ENCODE measurements around the gene CD4.
"Not testable (repeated sequence)": the region's sequence is repeated elsewhere in the genome, so short reads cannot be mapped to it uniquely, and the experiment has no call there.

The CD4 gene

DNA sequence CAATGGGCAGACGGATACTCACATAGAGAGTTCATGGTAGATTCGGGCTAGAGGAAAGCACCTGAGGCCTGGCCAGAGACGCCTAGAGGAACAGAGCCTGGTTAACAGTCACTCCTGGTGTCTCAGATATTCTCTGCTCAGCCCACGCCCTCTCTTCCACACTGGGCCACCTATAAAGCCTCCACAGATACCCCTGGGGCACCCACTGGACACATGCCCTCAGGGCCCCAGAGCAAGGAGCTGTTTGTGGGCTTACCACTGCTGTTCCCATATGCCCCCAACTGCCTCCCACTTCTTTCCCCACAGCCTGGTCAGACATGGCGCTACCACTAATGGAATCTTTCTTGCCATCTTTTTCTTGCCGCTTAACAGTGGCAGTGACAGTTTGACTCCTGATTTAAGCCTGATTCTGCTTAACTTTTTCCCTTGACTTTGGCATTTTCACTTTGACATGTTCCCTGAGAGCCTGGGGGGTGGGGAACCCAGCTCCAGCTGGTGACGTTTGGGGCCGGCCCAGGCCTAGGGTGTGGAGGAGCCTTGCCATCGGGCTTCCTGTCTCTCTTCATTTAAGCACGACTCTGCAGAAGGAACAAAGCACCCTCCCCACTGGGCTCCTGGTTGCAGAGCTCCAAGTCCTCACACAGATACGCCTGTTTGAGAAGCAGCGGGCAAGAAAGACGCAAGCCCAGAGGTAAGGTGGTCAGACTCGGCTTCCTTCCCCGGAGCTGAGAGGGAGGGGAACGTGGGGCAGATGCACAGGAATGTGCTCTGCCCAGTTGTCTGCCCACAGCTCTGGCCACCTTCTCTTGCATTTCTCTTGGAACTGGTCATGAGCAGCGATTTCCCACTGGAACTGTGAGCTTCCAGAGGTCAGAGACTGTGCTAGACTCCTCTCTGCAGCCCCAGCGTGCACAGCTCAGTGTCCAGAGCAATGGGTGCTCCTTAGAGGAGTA is at the start of gene CD4:
Gene CD4, plus strand, starts transcription at position 557 of the 953 bp plus-strand sequence. CDS start 10,611 bp downstream, outside the sequence.
- peak; percentile 94 for DNase-seq

DNA sequence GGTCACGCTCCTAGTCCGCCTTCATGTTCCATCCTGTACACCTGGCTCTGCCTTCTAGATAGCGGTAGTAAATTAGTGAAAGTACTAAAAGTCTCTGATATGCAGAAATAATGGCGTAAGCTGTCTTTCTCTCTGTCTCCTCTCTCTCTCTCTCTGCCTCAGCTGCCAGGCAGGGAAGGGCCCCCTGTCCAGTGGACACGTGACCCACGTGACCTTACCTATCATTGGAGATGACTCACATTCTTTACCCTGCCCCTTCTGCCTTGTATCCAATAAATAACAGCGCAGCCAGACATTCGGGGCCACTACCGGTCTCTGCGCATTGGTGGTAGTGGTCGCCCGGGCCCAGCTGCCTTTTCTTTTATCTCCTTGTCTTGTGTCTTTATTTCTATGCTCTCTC is 47.2 kb upstream of the CD4 start:
- not testable (repeated sequence) for DNase-seq

DNA sequence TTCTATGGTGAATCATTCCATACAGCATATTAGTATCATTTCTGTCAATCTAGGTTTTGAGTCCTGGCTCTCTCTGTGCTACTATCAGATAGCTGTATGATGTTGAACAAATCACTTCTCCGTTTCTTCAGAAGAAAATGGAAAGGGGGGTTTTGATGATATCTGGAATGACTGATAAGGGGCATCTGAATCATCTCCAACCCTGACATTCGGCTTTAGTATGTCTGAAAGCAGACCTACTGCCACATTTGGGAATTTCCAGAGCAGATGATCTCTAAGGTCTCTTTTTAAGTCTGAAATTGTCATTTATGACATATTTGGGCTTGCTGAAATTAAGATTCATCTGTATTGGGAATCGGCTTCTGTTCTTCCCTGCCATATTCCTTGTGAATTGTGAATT is 46.5 kb upstream of the CD4 start:
- DNase-seq: peak; percentile 14

DNA sequence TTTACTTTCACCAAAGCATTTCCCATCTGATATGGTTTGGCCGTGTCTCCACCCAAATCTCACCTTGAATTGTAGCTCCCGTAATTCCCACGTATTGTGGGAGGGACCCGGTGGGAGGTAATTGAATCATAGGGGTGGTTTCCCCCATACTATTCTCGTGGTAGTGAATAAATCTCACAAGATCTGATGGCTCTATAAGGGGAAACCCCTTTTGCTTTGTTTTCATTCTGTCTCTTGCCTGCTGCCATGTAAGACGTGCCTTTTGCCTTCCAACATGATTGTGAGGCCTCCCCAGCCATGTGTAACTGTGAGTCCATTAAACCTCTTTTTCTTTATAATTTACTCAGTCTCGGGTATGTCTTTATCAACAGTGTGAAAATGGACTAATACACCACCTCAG is 46.0 kb upstream of the CD4 start:
- not testable (repeated sequence) for DNase-seq

DNA sequence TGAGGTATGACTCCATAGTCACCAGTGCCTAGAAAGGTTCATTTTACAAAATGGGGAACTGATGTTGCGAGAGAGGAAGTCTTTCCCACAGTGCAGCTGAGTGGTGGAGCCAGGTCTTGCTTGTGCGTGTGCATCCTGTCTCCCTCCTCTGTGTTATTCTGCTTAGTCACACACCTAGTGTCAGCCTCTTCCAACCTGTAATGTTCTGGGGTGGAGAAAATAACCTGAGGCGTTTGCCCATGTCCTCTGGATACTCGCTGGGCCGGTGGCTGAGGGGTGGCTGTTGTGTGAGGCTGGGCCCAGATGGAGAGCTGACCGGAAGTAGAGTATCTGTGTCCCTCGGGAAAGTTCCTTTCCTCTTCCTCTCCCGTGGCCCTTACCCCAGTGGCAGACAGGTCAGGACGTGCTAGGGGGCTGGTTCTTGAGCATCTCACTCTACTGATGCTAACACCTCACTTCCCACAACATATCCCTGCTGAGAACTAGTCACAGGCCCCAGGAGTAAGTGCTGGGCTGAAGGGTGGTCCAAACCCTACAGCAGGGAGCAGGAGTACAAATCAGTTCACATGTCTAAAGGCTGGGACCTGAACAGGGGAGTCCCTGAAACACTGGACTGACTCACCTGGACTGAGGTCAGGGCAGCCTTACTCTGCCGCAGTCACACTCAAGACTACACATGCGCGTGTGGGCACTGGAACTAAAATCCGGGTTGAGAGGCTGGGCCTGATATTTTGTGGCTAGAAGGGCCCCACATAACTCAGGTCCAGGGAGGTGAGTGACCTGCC is 43.4 kb upstream of the CD4 start:
- peak; percentile 18 for DNase-seq

DNA sequence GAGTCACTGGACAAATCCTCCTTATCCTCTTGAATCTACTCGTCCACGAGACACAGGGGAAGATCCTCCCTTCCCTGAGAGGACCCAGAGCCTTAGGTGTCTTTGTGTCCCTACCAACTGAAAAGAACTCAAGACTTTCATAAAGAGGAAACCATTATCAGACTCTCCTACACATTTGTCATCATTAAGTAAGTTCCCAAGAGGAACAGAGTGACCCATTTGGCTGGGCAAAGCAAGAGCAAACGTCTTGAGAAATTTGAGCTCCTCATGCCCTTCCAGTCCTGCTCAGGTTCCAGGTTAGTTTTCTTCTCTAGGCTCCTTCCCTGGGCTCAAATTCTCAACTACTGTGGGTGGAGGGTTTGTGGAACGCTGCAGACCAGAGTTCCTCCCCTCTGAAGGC is 42.1 kb upstream of the CD4 start:
- DNase-seq: no peak

DNA sequence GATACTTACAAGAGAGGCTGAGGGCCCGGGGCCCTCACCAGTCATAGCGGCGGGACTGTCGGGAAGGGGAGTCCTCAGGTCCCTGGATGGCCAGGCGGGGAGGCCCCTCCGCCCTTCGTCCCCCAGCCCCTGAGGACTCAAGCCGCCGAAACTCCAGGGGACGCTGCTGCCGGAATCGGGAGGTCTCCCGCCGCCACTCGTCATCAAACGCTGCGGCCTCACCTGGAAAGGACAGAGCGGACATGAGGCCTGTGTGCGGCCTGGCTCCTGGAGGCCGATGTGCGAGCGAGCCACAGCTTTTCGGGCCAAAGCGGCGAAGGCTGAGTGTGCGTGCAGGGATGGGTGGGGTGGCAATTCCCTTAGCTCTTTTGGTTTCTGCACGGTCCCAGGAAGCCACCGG is 40.6 kb upstream of the CD4 start:
- DNase-seq: no peak

DNA sequence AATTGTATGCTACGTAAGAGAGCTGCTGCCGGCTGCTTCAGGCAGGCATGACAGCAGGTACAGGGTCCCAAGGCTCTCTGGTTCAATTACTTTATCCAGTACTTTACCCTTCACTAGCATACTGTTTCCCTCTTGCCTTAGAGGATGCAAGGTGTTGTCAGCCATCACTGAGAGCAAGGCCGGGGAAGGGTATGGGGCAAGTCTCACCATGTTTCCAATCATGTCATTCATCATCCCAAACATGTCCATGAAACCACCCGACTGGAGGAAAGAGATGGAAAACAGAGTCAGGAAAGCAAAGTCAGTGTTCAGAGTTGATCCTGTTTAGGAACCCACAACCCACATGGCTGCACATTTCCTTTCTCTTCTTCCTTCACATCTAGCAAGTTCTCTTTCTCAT is 38.8 kb upstream of the CD4 start:
- DNase-seq: no peak

DNA sequence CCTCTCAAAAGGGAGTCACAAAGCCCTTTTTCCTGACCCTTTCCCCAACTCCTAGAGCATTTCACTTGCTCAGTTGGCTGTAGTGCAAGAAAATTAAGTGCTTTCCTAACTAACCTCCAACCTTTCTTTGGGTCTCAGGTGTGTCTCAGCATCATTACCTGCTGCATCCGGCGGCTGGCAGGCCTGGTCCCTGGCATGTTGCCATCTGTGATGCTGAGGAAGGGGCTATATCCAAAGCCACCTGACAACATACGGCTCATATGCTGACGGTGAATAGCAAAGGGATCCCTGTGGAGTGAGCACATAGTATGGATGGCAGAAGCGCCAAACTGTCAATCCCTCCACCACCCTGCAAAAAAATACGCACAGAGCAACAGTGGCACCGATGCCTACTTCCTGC is 37.6 kb upstream of the CD4 start:
- DNase-seq: no peak

DNA sequence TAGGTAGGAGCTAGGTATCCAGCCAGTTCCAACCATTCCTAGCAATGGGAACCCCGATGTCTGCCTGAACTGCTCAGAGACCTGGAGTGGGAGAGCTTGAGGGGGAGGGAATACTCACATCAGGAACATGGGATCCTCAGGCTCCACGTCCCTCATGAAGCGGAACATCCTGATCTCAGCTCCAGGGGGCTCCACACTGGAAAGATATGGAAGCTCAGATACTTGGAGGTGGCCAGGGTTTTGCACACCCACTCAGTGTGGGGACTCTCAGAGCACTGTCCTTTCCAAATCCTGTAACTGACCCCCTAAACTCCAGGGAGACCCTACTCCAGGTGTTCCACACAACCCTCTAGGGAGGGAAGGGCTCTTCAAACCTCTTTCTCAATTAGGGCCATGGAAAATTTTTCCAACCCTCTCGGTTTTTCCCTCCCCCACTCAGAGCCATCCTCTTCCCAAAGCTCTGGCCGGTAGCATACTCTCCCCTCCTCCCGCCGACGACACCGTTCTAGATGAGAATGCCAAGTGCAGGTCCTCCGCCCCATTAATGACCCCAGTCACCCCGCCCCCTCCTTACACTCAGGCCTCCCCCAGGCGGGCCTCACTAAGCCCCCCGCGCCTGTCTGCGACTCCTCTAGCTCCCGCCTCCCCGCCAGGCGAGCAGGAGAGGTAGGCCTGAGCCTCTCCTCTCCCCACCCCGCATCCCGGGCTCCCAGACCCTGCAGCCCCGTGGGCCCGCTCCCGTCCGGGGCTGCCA is 37.0 kb upstream of the CD4 start:
- DNase-seq: no peak

DNA sequence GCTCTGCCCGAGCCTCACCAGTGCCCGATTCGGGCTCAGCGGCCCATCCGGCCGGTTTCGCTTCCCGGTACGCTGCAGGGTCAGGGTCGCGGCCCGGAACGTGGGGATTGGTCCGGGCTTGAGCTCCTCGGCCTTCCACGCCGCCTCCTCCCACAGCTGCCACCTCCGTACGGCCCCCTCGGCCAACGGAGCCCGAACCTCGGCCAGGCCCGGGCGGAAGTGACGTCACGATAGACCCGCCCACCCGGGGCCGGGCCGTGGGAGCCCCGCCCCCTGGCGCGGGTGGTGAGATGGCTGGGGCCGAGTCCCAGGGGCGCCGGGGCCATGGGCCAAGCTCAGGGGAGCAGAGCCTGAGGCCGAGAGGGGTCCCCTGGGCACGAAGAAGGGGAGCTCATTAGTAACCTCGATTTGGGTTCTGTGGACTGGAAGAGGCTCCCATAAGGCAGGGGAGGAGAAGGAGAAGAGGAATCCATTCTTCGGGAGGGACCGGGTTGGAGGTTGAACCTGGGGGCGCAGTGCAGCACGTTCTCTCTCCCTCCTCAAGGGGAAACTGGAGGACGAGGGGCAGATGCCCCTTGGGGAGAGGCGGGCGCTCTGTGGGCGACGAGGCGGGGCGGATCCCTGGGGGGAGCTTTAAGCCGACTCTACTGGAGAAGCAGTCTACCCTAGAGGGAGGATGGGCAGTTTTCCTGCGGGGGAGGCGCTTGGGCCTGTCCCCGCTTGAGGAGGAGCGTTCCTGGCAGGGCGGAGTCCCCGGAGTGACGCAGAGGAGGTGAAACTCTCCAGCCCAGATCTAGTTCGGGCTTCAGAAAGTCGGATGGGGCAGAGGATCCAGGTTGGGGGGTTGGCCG is 36.2 kb upstream of the CD4 start, which contains the start of gene MLF2:
Gene MLF2, minus strand, starts transcription at position 221 of the 851 bp plus-strand sequence. CDS start 807 bp downstream, outside the sequence.
- DNase-seq: peak; percentile 99

DNA sequence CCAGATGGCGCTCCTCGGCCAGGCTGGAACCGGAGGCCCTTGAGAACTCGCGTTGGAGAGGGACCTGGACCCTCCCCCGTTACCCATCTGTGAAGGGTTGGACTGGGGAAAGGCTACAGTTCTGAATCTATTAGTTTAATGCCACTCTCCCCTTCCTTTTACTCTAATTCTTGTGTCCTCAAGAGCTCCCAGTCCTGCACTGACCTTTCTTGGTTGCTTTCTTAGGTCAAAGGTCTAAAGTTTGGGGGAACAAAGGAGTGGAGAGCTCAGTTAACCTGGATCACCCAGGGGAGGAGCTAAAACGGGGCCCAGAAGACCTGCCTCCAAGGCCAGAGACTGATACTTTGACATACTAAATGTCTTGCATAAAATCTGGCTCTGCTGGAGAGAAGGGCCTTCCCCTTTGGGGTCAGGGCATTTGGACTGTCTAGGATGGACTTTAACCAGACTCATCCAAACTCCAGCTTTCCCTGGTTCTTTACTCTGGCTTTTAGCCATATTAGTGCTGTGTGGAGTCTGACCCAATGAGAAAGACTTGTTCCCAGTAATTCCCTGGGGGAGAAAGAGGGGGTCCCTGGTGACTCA is 35.5 kb upstream of the CD4 start:
- no peak for DNase-seq

DNA sequence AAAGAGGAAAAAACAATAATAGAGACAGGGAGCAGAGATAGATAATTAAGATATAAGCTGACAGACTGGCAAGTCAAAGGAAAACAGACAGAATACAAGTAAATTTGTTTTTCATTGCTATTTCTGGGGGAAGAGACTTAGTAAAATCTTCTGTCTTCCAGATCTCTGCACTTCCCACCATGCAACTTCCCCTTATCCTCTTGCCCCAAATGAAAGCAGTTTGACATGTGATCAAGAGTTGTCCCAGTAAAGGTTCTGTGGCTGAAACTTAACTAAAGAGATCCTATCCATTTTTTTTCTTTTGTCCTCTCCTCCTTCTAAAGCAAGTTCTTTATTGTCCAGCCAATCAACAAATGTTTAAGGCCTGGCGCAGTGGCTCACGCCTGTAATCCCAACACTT is 34.9 kb upstream of the CD4 start:
- no peak for DNase-seq

DNA sequence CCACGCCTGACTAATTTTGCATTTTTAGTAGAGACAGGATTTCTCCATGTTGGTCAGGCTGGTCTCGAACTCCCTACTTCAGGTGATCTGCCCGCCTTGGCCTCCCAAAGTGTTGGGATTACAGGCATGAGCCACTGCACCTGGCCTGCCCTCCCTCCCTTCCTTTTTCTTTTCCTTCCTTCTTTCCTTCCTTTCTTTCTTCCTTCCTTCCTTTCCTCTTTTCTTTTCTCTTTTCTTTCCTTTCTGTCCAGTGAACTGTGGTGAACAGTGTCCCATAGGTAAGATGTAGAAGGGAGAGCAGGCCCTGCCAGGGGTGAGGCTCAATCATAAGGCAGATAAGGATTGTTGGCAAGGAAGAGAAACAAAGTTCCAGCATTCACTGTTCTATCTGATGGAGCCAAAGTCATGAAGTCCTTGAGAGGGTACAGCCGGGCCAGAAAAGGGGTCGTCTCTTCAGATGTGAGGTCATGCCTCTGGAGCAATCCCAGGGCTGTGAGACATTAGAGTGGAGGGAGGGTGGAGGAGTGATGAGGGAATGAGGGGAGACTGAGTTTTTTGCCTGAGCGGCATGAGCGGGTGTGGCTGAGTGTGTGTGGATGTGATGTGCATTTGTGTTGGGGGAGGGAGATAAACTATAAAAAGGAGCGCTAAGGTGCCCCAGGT is 32.2 kb upstream of the CD4 start:
- no peak for DNase-seq

DNA sequence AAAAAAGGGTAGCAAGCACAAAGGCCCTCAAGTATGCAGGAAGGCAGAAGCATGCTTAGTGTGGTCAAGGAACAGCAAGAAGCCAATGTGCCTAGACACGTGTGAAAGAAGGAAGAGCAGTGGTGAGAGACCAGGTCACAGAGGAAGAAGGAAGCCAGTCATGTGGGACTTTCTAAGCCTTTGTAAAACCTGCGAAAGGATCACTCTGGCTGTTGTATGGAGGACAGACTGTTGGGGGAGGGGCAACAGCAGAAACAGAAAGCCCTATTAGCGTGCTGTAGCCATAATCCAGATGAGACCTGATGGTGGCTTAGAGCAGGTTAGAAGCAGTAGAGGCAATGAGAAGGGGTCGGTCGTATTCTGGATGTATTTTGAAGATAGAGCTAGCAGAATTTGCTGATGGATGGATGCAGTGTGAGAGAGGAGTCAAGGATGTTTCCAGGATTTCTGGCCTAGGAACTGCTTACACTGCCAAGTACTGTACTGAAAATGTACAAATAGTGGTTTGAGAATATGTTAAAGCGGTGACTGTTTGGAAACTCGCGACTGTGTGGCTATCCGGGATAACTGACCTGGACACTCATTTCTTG is 30.7 kb upstream of the CD4 start:
- DNase-seq: no peak

DNA sequence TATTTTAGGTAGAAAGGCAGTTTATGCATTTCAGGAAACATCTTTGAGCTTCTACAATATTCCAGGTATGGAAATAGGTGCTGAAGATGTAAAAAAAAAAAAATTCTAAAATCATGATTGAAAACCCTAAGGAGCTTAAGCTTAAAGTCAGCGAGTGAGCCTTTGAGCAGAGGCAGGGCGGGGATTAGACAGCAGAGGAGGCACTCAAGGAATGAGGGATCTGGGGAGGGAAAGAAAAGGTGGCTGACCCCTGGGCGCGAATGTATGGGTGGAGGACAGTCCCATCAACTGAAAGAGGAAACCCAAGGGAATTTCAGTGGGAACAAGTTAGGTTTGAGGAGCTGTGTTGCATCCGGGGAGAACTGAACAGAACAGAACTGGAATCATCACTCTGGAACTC is 29.6 kb upstream of the CD4 start:
- no peak for DNase-seq

DNA sequence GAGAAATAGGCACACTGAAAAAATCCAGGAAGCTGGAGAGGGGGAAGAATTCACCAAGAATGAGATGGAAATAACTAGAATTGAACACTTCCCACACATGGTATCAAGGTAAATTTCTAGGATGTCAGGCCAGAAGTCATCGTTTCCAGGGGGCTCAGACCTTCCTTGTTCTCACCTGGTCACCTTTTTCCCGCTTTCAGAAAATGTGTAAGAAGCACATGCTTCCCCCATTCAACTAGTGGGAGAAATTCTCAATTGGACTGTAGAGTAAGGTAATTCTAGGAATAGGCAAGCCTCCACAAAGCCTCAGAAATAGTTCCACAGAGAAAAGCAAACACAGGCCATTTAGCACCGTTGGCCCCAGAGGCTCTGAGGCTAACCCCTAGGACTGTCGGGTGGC is 25.9 kb upstream of the CD4 start:
- DNase-seq: no peak

DNA sequence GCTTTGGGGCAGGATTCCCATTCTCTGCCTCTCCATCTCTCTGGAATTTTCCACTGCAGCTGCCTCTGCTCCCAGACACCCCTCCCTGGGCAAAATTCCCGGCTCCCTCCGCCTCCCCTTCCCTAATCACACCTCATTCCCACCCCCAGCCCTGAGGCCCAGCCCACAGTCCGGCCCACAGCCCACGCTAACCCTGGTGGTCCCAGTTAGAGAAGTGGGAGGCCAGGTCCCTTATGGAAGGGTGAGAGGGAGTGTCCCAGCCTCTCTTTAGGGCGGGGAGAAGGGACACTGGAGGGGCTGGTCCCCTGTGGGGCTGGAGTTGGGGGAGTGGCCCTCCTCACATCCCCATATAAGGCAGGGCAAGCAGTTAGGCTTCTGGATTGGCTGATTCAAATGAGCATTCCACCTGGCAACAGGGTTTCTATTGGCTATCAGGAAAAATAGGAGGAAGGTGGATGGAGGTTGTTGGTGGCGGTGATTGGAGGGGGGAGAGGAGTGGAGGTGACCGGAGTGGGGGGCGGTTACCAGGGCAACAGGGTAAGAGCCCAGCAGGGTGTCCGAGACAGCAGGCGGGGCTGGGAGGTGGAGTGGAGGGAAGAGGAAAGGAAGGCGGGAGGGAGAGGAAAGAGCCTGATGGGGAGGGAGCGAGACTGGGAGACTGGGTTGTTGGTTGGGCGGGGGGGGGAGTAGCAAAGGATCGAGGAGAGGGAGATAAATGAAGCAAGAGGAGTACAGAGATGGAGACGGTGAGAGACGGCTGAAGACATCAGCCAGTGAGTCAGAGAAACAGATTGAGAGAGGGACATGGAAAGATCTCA is 25.1 kb upstream of the CD4 start:
- DNase-seq: peak; percentile 82

DNA sequence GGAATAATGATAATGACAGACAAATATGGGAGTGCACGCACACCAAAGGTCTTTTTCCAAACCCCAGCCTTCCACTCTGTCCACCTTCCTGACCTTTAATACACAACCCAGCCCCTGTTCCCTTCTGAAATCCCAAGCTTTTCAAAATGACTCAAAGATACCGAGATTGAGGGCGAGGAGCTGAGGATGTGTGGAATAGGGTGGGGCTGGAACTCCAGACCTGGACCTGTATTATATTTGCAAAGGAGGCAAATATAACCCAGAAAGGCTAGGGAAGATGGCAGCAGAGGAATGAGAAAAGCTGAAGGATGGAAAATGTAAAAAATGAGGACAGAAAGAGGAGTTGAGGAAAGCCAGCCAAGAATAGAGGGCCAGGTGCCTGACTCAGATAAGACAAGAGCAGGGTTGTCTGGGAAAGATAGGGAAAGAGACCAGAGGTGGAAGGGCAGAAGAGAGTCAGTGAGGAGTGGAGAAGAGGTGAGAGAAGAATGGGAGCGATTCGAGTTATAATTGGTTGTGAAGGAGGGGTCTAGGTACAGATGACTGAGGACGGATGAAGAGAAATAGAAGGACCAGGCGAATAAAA is 24.2 kb upstream of the CD4 start:
- no peak for DNase-seq

Measured in activated CD4-positive, alpha-beta T cell treated with anti-CD3 and anti-CD28 coated beads, Interleukin-2, amount 50 U/mL, for 16 hours (primary cell).